D721Med (cell line): ENCODE results near the gene CENPB.

Source experiments
- DNase-seq: peaks from one replicate; pipeline ENCODE4 v3.0.0; 2011; ENCODE audit warnings: low spot score; ENCODE audit not compliant: insufficient read length
- FAIRE-seq: peaks from 2 replicates; lab custom pipeline; 2011; peaks lifted over from hg19 to GRCh38; lab: Jason Lieb, UNC
- CTCF ChIP-seq: IDR thresholded peaks from 2 replicates; pipeline ENCODE4 v1.5.1; 2012; ENCODE audit warnings: mild to moderate bottlenecking, control low read depth; ENCODE audit not compliant: insufficient read depth; ENCODE audit errors: missing control alignments

The CENPB gene

DNA sequence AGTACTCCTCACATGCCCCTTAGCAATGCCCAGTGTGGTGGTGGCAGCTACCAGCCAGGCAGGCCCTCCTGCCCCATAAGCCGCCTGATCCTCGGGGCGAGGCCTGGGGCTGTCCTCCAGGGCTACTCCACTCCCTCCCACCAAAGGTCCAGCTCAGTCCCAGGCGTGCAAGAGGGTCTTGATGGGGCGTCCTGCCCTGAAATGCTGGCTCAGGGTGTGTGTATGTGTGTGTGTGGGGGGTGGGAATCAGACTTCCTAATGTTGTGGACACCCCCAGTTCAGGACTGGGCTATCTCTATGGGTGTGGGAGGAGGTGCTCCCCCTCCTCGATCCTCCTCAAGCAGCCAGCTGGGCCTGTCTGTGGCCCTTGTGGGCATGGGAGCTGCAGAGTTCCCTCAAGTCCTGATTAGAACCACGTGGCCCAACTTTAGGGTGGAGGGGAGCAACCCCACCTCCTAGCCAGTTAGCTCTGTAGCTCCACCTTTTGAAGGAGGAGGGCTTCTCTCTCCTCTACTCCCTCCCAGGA lies 46.6 kb downstream of the CENPB start:
- FAIRE-seq (no peak), DNase-seq (no peak)
- TF ChIP-seq CTCF = no peak

DNA sequence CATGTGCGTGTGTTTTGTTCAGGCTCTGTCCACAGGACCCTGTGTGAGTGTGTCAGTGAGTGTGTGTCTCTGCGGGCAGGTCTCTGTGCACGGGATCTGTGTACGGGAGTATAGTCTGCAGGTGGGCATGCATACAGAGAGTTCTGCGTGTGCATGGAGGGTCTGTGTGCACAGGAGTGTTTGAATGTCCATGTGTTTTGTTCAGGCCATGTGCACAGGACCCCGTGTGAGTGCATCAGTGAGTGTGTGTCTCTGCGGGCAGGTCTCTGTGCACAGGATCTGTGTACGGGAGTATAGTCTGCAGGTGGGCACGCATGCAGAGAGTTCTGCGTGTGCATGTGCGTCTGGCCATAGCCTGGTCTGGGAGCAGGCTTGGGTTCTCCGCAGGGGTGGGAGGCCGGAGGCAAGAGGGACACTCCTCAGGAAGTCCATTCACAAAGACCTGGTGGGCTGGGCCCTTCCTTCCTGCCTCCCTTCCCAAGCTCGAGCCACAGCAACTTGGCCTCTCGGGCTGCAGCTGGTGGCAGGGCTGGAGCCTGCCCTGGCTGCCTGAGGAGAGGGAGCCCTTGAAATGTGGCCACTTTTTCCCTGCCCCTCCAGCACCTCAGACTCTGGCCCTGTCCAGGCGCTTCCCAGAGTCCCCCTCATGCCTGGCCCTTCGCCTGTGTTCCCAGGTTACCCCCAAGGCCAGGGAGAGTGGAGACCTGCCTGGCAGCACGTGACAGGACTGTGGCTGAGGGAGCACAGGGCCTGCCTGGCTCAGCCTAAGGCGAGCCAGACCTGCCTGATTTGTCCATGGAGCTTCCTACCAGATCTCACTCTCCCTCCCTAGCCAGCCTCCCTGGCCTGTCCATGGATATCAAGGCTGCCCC lies 47.2 kb downstream of the CENPB start:
- no peak for FAIRE-seq
- DNase-seq = no peak
- no peak for TF ChIP-seq CTCF

DNA sequence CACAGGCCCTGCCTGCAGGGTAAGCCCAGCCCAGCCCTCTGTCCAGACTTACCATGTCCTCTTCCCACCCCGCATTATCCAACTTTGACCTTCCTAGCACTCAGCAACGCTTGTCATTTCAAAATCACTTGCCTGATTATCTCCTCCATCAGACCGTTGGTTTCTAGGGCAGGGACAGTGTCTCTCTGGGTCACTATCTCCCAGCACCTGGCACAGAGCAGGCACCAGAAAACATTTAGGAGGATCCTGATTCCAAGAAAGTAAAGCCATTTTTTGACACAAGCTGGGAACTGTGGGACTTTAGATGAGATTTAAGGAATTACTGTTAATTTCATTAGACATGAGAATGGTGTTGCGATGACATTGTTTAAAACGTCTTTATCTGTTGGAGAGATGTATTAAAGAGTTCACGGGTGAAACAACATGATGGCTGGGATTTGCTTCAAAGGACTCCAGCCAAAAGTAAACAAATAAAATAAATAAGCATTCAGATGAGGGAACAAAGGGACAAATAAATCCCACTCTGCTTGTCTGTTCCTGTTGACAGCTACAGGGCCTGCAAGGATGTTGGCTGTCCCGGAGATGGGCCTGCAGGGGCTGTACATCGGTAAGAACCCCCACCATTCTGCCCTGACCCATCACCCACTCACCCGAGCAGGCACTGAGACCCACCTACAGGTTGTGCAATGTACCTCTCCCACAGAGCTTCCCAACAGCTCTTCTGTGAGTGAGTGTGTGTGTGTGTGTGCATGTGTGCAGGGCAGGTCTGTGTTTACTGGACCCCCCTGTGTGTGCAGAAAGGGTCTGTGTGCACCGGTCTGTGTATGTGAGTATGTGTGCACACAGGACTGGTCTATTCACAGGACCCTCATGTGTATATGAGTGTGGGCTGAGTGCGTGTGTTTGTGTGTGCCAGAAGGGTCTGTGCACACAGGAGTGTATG lies 48.2 kb downstream of the CENPB start:
- no peak for TF ChIP-seq CTCF
- DNase-seq (no peak), FAIRE-seq (no peak)

DNA sequence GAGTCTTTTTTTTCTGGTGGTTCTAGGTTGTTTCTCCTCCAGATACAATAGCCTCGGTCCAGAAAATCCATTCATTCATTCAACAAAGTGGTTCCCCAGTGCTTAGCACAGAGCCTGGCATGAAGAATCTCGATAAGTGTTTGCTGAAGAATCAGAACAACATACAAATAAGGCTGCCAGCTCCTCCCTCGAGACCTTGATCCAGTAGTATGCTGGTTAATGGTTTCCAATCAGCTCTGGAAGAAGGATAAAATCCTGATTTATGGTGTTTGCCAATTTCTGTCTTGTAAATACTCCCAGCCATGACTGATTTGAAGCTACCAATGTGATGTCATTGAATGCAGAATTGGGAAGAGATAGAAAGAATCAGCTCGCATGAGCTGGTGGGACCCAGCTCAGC lies 50.8 kb downstream of the CENPB start:
- no peak for TF ChIP-seq CTCF
- FAIRE-seq (no peak), DNase-seq (no peak)

DNA sequence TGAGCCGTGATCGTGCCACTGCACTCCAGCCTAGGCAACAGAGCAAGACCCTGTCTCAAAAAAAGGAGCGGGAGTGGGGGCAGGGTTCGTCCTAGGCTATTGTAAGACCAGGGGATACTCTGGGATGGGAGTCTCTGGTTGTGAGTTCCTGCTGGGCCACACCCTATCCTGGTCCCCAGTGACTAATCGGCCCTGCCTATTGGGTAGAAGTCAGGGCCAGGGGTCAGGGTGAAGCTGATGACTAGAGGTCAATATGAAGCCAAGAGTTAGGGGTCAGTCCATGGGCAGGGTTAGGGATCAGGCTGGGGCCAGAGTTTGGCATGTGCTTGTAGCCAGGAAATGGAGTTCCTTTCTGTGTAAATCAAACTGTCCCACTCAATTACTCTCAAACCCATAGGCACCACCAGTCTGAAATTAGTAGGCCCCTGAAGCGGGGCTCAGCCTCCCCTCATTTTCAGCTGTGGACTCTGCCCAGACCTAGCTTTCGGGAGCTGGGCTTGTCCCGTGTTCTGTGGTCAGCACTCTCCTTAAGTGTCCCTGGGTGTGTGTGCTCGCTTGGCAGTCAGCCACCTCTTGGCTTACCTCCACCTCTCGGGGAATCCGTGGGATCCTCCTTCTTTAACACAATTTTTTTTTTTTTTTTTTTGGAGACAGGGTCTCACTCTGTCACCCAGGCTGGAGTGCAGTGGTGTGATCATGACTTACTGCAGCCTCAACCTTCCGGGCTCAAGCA lies 52.3 kb downstream of the CENPB start:
- FAIRE-seq (no peak), DNase-seq (no peak)
- no peak for TF ChIP-seq CTCF
